Activated naive CD4-positive, alpha-beta T cell treated with Interleukin-2 at 50 U/mL for 16 hours (primary cell): ENCODE results near the gene NEK6.

ENCODE experiments used
- DNase-seq: peaks from one replicate; pipeline ENCODE4 v3.0.0-alpha.2; 2020

The NEK6 gene

DNA sequence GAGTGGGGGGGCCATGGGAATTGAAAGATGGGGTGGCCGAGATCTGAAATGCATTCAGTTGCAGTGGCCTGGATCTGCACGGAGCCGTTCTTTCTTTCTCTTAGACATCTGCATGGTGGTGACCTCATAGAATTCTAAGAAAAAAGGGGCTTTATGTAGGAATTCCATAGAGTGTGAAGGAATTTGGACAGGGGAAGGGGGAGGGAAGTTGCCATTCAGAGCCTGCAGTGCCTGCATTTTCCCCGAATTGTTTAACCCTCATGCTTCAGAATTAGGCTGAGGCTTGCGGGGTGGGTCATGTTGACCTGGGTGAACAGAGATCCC lies 4.9 kb downstream of the NEK6 start:
- DNase-seq = no peak

DNA sequence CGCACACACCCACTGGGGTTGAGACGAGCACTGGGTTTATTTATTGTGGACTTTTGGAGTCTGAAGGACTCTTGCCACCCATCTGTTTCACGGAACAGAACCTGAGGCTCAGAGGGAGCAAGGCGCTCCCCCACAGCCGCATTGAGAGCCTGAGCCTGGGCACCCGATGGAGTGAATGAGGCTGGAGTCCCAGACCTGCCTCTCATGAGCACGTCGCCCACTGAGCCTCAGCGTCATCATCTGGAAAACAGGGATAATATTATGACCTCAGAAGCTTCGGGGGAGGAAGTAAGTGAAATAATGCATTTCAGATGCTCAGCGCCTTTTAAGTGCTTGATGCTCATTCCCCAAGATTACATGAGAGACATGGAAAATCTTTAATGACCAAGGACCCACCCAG lies 5.5 kb downstream of the NEK6 start:
- no peak for DNase-seq

DNA sequence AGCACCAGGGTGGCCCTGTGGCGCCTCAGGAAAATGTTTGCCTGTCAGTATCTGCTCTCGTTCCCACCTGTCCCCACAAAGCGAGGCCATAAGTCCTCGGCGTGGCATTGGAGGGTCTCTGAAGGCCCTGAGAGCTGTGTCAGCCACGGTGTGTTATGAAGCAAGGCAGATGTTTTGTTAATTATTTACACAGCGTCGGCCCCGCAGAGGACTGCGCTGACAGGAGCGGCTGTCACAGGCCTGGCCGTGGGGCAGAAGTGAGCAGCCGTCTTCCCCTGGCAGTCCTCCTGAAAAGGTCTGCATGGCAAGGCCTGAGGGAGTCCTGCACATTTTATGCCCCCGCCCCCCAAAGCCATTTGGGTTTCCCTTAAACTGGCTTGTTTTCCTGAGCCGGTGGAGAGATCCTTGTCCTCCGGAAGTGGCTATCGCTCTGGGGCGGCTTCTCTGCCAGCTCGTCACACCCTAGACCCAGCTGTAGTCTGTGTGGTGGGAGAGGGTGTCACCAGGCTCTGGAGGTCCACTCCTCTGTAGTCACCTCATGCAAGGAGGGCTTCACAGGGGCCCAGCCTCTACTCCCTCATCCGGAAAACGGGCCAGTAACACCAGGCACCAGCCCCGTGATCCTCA lies 6.2 kb downstream of the NEK6 start:
- DNase-seq = no peak

DNA sequence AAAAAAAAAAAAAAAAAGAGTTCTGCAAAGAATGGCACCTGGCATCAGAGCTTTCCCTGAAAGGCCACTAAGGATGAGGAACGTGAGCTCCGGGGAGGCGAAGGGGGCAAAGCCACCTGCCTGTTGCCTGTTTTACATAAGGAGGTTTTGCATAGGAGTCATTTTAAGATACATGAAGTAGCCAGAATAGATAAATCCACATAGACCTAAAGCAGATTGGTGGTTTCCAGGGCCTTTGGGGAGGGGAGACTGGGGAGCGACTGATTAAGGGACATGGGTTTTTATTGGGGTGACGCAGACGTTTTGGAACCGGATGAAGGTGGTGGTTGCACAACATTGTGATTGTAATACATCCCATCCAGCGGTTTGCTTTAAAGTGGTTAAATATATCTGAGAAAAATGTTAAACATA lies 7.1 kb downstream of the NEK6 start:
- DNase-seq = no peak

DNA sequence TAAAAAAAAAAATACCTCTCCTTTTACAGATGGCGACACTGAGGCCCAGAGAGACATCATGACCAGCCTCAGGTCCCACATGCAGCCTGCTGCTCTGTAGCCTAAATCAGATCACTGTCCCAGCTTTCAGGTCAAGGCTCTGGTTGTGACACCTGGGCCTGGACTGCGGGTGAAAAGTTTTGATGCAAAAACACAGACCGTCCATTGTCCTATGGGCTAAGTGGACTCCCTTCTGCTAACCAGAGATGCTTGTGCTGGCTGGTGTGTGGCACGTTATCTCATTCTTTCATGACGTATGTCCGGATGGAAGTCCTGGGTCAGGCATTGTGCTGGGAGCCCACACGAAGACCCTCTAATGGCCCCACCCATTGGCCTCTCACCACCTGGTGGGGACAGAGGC lies 7.8 kb downstream of the NEK6 start:
- no peak for DNase-seq

DNA sequence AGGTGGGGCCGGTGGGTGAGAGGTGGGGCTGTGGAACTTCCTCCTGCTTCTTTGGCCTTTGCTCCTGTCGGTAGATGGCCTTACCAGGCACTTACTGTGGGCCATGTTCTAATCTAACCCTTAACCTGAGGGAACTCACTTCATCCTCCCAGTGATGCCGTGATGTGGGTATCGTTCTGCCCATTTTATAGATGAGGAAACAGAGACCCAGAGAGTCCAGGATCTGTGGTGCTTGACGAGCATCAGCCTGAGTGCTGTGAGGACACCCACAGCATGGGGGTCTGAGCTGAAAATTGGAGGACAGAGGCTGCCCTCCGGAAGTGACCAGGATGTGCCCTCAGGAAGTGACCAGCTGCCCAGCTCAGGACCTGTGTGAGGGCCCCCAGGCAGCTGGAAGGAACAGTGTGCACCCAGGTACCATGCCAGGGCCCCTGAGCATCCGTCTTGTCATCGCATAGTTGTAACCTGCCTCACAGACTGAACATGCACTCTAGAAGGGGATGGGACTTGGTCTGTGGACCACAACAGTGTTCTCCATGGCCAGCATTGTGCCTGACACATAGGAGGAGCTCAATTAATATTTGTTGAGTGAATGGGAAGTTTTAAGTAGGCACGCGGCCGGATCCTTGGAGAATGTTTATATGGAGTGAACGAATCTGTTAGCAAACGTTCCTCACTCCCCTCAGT lies 8.5 kb downstream of the NEK6 start:
- no peak for DNase-seq

DNA sequence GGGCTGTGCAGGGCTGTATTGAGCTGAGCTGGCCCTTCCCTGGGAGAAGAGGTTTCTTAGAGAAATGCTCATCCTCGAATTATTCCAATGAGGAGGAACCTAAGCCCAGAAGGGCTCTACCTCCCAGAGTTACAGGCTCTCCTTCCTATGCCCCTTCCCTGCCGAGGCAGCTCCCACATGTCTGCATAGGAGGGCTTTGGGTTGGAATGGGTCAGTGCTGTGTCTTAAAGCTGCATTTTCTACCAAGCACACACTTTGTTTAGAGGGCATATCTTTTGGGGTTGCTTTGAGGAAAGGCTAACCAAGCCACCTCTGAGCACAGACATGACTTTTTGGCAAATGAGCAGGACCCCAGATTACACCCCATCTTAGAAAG lies 9.1 kb downstream of the NEK6 start:
- DNase-seq = no peak

DNA sequence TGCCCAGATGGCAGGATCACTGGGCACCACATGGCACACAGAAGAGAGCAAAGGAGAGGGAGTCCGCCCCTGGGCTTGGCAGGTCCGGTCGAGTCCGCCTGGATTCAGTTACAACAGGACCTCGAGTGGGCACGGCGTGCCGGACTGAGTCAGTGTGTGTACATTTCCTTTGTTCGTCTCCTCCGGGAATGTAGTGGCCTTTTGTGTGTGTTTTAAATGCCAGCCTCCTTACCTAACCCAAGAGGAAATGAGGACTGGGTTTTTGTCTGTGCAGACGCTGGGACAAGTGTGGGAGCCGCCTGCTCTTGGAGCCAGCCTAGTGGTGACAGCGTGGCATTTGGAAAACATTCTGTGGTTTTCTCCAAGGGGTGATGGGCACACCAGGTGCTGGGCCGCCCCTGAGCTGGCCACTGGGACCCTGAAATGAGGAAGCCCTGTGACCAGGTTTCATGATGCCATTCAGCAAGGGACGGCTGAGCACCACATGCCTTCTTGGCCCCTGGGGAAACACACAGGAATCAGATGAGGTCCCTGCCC lies 9.6 kb downstream of the NEK6 start:
- no peak for DNase-seq

DNA sequence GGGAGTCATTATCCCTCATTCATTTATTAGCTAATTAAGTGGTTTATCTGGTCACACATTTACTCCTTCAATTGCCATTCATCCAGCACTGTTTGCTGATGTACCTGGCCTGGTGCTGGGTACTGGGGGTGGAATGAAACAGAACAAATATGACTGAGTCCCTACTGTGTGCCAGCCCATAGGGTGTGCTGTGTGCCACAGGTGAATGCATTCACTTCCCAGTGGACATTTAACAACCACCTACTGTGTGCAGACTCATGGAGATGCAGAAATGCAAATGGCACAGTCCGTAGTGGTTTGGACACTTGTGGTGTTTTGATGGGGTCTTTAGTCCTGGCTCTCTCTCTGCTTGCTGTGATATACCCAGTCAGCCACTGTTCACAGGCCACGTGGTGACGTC lies 10.5 kb downstream of the NEK6 start:
- no peak for DNase-seq

DNA sequence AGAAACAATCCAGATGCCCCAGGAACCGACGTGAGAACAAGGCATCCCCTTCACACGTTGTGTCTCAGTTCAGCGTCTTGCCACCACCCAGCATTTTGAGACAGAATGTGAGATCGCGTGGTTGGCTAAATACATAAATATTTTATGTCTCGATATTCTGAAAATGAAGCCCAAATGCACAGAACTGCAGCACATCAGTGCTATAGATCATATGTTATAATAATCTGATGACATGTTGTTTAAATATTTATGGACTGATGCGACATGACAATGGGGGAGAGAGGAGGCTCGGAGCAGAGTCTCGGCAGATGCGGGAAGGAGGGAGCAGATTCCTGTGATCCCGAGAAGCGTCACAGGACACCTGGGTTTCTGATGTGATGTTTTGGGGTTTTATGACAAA lies 10.9 kb downstream of the NEK6 start:
- no peak for DNase-seq

DNA sequence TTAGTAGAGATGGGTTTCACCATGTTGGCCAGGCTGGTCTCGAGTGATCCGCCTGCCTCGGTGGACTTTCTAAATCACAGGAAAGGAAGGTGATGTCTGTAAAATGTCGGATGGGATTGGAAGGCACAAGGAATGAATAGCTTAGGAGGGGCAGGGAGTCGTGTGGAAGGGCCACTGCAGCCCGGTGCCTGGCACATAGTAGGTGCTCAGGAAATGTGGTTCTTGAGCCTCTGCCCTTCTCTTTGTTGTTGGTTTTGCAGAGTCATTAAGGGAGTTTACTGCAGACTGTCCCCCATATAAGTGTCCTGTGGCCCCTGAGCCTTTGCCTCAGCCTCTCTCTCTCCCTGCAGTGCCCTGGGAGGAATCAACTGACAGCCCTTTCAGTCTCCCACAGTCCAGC lies 11.8 kb downstream of the NEK6 start:
- DNase-seq = no peak

DNA sequence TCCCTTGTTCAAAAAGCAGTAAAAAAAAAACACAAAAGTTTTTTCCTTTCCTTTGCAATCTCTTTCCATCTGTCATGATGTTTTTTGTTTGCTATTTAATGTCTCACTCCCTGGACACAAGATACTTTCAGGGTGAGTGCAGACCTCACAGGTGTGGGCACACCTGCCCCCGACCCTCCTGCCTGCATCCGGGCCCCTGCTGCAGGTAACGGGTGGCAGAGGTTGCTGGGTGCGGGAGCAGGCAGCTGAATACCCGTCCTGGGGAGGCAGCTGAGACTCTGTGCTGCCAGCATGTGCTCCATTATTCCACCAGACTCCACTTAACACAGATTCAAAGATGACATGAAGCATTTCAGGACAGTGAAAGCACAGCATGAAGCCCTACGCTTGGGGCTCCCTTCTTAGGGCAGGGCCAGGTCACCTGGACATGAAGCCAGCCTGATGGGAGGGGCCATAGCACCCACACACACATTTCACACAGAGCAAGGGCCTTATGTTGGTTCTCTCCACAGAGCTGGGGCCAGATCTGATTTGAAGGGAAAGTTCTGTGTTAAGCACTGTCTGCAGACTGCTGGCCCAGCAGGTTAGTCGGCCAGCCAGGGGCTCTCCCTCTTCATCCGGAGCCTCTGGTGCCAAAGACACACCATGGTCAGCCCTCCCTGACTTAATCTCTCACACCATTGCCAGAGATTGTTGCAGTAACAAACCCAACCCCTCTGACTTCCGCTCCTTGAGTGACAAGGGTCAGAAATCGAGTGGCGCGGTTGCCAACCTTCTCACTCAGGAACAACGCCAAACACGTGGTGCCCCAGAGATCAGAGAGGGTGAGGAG lies 13.0 kb downstream of the NEK6 start:
- DNase-seq = no peak

DNA sequence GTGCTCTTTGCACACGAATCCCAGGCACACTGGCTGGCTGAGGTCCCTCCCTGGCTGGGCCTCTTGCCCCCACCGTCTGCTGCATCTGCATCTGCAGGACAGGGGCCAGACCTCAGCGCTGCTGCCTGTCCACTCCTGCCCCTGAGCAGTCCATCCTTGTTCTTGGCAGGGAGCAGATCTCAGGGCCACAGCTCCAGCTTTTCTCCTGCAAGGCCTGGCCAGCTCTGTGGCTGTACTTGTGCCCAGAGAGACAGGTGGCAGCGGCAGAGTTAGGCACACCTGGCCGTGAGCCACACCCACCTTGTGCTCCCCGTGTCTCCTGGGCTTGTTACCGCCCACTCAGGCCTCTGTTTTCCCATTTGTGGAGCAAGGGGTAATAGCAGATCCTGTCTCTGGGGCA lies 13.9 kb downstream of the NEK6 start:
- no peak for DNase-seq

DNA sequence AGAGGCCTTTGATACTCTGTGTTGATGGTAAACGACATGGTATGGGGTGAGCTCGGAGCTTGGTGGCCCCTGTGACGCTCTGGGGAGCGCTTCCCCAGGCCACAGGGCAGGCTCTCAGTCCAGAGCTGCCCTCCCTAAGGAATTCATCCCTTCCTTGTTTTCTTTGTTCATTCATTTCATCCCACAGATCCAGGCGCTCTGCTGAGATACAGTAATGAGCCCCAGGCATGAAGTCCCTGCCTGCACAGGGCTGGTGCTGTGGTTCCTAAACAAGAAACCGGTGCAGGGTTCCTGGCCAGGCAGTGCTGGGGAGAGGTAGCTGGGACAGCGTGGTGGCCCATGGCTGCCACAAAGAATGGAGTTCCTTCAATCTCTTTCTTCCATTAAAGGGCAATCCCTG lies 14.4 kb downstream of the NEK6 start:
- DNase-seq = no peak

DNA sequence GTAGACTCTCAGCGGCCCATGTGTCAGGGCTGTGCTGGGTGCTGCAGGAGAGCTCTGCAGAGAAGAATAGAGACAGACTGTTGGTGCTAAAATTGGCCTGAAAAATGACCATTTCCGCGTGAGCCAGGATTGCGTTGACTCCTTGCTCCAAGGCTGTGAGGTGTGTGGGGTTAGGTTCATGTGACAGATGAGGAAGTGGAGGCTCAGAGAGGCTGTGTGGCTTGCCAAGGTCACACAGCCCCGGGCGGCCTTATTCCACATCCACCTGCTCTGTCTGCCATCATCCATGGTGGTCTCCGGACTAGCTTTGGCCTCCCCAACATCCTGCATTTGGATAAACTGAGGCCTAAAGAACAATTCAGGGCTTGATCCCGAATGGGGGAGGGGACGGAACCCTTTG lies 15.2 kb downstream of the NEK6 start:
- no peak for DNase-seq

DNA sequence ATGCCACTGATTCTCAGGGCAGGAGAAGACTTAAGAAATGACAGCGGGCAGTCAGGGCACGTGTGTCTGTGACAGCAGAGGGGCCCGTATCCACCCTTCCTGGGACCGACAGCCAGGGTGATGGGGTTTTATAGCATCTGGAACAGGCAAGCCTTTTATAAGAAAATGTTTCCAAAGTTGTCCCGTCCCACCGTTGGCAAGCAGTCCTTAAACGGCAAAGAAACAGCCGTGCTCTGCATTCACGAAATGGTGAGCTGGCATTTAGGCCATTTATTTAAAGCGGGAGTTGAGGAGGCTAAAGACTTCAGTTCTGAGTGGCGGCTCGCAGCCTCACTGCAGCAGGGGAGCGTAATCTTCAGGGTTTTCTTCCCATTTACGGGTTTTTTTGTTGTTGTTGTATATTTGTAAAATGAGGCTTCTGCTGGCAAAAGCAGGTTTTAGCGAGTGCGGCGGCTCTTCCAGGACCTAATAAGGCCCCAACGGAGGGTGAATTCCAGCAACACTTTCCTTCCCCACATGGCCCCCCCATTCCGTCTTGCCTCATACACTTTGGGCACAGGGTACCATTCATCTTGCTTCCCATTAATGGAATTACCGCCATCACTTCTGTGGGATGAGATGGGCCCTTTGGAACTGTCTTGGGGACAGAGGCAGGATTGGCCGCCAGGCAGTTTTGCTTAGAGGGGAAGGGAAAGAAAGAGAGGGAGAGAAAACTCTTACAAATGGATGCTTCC lies 15.8 kb downstream of the NEK6 start:
- no peak for DNase-seq

DNA sequence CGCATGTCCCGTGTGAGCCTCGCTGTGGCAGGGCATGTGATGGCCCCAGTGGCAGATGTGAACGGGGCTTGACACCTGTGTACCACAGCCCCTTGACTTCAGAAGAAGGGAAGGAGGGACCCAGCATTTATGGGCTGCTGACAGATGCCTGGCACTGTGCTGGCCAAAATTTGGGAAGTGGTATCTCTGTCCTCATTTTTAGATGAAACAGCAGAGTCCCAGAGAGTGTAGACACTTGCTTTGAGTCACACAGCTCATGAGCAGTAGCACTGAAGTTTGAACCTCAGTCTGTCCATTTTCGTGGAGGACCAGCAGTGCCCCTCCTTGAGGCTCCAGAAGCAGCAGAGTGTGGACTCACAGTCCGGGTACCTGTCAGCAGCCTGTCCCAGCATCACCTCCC lies 16.5 kb downstream of the NEK6 start:
- DNase-seq = no peak

DNA sequence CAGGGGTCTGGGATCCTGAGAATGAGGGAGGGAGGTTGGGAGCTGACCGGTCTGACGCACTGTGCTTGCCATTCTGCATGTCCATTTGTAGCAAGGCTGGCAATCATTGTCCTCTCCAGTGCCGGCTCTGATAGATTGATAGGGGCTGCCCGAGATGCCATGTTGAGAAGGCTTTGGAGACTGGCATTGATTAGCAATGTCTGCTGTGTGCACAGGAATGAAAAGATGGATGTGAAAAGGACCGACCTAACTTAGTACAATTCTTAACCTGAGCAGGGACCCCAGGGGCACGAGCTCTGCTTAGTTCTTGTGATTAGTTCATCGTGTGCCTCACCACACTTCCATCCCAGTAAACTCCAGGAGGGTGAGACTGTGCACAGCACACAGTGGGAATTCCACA lies 17.0 kb downstream of the NEK6 start:
- DNase-seq = no peak

DNA sequence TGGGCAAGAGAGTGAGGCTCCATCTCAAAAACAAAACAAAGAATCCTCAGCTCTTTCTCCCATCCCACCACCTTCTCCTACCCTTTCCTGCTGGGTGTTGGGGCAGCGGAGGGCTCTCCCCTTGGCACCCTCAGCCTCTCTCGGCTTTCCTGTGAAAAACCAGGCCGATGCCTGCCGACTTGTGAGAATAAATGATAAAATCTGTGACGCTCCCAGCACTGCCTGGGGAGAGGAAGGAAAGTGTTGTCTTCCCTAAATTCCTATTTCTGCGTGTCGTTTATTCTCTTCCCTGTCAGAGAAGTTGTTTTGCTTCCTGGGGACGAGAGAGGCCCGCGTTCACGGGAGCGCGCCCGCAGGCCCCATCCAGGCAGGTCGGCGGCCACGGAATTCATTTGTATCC lies 19.7 kb downstream of the NEK6 start:
- DNase-seq = no peak

DNA sequence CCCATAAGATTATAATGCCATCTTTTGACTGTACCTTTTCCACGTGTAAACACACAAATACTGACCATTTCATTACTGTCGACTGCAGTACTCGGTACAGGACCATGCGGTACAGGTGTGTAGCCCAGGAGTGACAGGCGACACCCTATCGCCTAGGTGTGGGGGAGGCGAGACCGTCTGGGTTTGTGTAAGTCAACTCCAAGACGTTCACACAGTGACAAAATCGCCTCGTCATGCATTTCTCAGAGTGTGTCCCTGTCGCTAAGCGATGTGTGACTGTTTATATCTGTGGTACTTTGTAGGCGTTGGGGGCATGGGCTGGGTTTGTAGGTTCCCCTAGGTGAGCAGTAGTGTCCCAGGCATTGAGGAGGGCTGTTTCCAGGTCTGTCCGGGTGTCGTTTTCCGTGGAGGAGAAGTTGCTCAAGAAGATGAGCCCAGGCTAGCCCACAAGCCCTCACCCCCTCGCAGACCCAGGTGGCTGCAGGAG lies 20.3 kb downstream of the NEK6 start:
- no peak for DNase-seq

DNA sequence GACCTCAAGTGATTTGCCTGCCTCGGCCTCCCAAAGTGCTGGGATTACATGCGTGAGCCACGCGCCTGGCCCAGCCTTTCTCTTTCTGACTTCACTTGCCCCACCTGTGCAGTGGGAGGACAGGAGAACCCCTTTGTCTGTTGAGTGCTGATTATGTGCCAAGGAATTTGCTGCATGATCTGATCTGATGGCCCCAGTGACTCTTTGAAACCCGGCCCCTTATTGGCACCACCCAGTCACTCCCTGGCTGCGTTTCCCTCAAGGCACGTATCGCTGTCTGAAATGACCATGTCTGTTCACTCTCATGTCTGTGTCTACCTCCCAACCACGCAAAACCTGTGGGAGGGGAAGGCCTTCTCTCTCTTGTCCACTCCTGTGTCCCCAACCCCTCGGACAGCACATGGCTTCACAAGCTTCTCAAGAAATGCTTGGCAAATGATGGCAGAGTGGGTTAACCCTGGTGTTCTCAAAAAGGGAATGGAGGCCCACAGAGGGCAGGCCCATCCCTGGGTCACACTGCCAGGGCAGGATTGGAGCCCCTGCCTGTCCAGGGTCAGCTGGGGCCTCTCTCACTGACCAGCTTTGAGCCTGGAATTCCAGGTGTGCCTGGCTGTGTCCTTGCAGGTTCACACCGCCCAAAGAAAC lies 21.9 kb downstream of the NEK6 start:
- DNase-seq = no peak

DNA sequence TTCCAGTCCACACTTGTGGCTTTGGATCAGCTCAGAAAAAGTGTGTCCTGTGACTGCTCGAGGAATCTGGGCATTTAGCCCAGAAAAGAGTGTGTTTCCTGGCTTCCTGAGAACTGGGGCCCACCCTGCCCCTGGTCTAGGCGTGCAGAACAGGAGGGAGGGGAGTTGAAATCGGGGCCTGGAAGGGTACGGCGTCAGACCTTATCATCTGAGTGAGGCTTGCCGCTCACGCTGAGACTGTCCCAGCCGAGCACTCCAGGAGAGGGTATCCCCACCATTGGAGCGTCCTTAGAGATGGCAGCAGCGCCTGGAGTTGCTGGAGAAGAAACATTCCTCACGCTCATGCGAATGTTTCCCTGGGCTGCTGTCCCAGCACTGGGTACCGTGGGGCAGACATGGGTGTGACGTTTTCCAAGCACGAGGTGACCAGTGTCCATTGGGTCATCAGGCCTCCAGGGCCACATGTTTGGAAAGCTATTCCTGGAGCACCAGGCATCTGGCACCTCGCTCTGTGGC lies 22.5 kb downstream of the NEK6 start:
- no peak for DNase-seq

DNA sequence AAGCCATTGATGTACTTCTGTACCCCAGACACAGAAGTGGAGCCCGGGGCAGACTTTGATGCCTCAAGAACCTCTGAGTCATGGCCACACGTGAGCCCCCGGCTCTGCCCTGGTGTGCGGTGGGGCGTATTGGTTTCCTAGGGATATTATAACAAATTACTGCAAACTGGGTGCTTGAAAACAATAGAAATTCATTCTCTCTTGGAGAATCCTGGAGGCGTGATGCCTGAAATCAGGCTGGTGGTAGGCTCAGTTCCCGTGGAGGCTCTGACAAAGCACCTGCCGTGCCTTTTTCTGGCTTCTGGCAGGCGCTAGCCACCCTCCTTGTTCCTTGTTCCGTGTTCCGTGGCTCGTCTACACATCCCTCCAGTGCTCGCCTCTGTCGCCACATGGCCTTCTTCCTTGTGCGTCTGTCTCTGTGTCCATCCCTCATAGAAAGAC lies 24.2 kb downstream of the NEK6 start:
- no peak for DNase-seq
